NCI-H187 (cell line): ENCODE results near the gene PRKAR2A.

Experiments
- DNase-seq, 2 experiments: peaks; one replicate each; lab custom pipeline; 2025; lab: John Stamatoyannopoulos, UW

PRKAR2A gene

DNA sequence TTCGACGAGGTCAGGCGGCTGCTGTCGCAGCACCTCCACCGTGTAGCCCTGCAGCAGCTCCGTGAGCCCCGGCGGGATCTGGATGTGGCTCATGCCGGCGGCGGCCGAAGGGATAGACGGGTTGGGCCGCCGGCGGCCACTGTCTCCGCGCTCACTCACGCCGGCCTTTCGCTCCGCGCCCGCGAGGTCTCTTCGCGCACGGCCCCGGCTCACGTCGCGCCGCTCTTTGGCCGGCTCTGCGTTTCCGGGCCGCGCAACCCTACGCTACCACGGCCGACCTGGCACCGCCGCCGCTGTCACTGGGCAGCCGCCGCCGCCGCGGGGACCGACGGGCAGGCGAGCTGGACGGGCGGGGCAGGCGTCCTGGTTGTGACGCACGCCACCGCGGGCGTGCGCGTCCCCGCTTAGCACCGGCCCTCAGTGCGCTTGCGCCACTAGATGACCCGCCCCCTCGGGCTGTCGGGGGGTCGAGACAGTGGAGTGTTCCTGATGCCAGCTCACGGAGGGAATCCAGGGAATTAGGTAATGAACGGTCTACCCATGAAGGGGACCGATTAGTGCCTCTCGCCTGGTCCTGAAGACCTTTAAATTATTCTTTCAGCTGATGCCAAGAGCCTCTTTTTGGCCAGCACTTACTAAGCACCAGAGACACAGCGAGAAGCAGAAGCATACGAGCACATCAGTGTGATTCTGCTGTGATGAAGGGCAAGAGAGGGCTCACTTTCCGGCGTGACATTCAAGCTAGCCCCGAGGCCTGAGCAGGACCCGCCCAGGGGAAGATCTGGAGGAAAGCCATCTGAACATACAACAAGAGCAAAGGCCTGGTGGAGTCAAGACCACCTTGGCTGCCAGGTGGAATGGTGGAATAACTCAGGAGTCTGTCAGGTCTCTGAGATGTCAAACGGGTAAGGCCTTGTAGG lies at the start of gene PRKAR2A:
Gene PRKAR2A (minus strand): TSS at position 371 of the 920 bp plus-strand sequence. CDS start 278 bp downstream, at position 93.
- peak; percentile 56 to 75 for DNase-seq

DNA sequence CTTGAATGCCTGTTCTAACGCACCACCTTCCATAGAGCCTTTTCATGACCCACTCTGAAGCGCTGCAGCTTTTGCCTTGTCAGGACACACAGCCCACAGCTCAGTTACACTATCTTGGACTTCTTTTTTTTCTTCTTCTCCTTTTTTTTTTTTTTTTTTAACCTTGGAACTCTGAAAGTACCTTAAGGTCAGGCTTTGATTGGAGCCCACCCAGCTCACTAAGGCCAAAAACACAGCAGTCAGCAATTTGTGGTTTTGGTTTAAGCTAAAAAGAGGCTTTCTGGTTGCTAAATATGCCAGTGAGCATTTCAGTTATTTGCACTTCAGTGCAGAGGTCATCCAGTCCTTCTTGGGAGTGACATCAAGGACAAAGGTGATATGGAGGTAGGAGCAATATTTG lies 49.3 kb upstream of the PRKAR2A start:
- DNase-seq, result no peak

DNA sequence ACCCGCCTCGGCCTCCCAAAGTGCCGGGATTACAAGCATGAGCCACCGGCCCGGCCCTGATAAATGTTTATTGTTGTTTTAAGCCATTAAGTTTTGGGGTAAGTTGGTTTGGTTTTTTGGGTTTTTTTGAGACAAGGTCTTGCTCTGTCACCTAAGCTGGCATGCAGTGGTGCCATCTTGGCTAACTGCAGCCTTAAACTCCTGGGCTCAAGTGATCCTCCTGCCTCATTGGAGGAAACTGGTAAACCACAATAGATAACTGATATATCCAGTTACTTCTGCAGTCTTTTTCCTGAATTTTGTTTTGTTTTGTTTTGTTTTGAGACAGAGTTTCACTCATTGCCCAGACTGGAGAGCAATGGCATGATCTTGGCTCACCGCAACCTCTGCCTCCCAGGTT lies 46.8 kb upstream of the PRKAR2A start:
- DNase-seq, result no peak

DNA sequence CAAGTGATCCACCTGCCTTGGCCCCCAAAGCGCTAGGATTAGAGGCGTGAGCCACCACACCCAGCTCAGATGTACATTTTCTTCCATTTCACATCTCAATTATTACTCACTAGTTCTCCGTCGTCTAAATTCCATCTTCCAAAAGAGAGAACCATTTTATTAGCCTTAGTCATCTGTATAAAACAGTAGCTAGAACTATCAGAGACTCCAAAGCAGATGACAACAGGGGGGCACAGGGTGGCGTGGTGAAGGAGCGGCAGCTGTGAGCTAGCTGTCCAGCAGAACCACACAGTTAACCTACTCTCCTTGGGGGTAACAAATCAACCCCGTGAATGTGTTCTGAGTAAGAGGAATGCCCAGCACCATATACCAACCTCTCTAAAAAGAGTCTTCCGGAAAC lies 43.9 kb upstream of the PRKAR2A start:
- no peak for DNase-seq

DNA sequence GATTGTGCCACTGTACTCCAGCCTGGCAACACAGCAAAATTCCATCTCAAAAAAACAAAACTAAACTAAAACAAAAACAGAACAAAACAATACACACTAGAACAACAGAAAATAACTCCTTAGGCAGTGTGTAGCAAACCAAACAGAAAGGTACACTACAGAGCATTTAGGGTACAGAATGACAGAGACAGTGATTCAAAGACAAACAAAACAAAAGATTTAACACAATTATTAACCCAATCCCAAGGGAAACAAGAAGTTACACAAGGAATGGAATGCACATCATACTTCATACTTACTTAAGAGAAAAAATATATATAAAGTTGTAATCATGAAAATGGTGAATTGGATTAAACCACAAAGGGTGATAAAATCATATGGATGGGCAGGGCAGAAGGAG lies 38.1 kb upstream of the PRKAR2A start:
- no peak for DNase-seq

DNA sequence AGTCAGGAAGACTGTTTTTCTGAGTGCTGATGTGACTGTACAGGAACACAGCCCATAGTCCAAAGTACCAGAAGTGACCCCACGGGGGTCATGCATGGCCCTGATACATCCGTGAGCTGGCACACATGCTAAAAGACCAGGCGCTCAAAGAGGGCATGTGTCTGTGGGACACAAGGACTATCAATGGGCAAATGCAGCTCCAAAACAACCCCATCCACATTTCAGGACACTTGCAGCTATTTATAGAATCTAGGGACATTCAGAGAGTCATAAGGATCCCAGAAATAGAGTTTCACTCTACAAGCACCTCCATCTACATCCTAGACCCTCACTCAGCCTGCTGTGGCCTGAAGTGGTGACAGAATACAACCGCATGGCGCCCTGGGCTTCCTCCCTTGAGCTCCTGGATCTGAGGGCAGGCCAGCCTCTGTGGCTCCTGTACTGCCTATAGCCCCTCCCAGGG lies 34.0 kb upstream of the PRKAR2A start:
- DNase-seq, result no peak

DNA sequence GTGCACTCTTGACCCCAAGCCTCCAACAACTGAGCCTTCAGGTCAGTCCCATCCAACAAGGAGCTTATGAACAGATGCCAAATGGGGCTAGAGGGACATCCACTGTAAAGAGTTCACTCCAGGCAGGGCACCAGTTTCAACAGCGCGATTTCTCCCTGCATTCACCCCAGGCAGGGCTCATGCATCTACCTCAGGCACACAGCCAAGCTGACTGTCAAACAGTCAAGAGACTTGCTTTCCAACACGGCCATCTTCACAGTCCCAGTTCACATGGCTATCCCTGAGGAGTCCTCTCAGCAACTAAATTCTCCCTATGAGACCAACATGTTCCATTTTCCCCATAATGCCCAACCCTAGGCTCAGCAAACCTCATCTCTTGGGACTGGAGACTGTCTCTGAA lies 33.3 kb upstream of the PRKAR2A start:
- no peak for DNase-seq

DNA sequence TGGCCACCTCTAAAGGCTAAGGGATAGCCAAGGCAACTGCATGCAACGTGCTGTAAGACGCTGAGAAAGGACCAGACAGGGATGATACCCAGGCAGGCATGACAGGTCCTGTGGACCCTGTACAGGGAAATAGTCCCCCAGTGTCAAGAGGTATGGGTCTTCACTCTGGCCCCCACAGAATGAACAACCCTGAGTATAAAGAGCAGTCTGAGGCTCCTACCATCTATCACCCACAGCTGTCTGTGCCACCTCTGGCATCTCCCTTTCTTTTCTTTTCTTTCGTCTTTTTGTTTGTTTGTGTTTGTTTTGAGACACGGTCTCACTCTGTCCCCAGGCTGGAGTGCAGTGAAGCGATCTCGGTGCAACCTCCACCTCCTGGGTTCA lies 32.3 kb upstream of the PRKAR2A start:
- DNase-seq, result no peak

DNA sequence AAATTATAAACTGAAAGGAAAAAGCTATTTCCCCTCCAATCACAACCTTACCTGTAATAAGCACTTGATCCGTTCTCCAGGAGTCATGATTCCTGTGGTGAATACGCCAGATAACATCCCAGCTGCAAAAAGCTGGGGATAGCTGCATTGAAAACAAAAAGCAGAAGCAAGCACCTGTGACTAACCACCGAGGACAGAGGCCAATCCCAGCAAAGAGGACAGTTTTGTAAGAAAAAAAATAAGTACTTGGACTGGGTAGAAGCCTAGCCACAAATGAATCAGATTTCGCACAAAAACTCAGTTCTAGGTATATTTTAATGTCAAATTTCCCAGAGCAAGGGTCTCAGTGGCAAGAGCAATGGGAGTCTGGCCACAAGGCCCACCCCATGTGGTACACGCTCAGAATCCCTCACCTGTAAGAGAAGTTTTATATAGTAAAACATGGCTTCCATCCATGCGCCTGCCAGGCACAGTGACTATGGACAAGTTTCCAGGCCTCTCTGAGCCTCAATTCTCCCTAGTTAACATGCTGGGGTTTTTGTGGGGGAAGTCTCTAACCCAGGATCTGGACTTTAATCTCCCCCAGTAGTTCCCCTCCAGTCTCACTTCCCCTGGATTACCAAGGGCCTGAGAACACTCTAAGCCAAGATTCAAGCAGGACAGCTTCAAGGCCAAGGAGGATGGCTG lies 31.8 kb upstream of the PRKAR2A start:
- DNase-seq, result no peak

DNA sequence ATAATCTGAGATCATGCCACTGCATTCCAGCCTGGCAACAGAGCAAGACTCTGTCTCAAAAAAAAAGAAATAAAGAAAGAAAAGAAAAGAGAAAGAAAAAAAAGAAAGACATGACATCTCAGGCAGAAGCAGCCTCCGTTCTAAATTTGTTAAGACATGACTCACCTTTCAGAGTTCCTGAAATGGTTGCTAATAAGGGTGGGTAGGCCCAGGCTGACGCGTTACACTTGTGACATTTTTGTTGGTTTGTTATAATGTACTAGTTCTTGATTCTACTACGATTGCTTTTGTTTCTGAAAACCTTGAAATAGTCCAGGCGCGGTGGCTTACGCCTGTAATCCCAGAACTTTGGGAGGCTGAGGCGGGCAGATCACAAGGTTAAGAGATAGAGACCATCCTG lies 30.0 kb upstream of the PRKAR2A start:
- DNase-seq, result no peak

DNA sequence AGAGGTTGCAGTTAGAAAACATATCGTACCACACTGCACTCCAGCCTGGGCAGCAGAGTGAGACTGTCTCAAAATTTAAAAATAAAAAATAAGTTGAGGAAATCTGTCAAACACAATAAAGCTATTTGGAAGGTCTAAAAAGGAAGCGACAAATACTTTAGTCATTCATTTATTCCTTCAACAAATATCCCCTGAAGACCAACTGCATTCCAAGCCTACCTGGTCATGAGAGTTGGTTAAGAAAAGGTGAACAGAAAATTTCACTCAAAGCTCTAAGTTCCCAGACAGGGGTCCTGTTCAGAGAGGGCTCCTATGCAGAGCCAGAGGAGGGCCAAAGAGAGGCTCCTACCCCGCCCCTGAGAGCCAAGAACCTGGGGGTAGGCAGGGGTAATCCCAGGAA lies 15.4 kb upstream of the PRKAR2A start:
- no peak for DNase-seq

DNA sequence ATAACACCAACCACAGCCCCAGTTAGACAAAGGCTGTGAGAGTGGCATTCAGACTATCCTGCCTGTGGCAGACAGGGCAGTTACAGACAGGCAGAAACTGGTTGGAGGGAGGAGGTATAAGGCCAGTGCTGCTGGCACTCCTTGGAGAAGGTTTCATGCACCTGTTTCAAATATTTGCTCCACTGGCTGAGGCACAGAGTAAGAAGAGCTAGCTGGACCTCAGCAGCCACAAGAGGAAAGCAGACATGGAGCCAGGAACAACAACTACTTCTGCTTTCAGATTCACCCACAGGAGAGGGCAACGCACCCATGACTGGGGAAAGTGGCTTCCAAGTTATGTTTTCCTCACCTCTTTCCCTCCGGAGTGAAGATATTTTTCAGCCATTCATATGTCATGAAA lies 11.5 kb upstream of the PRKAR2A start:
- no peak for DNase-seq

DNA sequence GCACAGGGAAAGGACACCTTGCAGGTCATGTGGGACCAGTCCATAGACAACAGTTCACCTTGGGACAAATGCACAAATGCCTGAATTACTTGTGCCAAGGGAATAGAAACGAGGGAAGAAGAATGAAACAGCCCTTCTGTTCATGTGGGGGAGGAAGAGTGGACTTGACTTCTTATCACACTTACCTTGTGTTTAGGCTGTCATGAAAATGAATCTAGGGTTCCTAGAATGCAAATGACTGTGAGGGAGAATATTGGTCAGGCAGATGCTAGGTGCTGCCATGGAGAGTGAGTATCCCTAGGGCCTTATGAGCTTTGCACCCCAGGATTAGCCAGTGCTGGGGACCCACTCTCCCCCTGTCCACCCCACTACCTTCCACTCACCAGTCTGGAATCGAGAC lies 11.0 kb upstream of the PRKAR2A start:
- DNase-seq, result no peak

DNA sequence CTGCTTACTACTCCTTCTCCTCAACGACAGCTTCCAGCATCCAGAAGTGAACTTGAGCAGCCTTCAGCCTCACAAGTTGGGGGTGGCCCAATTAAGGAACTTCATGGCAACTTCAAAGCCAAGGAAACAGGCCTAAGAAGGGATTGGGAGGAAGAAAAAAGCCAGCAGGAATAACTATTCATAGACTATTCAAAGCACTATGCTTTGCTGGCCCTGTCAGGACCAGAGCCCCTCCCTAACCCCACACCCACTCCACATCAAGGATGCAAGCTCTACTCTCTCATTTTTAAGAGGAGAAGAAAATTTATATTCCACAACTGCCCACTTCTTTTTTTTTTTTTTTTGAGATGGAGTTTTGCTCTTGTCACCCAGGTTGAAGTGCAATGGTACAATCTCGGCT lies 10.0 kb upstream of the PRKAR2A start:
- no peak for DNase-seq

DNA sequence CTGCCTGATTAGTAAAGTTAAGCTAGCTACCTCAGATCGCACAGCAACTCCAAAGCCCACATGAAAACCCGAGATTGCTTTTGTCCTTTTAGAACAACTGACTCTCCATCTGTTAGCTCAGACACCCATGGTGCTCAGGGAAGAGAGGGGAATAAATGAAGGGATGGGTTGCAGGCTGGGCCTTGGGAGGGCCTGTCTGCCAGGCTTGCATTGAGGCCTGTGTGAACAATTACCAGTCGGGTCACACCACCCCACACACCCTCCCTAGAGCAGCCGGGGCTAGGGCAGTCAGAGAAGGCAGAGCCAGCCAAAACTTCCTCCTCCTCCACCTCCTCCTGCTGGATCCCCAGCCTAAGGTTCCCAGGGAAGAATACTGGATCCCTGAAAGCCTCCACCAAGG lies 8.8 kb upstream of the PRKAR2A start:
- no peak for DNase-seq

DNA sequence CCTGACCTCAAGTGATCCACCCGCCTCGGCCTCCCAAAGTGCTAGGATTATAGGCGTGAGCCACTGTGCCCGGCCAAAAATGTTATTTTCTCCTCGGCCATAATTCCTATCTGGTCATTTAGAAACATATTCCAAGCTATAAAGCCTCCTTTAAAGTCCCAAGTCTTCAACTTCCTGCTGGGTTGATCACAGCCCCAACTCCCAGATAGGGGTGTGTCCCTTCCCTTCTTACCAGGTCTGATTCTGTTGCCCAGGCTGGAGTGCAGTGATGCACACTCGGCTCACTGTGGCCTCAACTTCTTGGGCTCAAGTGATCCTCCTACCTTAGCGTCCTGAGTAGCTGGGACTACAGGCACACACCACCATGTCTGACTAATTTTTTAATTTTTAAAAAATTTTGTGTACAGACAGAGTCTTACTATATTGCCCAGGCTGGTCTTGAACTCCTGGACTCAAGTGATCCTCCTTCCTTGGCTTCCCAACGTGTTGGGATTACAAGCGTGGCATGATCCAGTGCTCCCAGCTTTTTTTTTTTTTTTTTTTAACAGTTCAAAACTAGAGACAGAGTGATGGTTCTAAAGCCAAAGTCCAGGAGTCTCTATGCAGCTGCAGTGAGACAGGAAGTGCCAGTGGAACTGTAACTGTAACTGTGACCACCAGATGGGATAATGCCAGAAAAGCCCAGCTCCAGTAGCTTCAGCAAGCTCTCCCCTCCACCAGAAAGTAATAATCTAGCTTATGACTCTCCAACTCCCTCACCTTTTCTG lies 8.2 kb upstream of the PRKAR2A start:
- no peak for DNase-seq

DNA sequence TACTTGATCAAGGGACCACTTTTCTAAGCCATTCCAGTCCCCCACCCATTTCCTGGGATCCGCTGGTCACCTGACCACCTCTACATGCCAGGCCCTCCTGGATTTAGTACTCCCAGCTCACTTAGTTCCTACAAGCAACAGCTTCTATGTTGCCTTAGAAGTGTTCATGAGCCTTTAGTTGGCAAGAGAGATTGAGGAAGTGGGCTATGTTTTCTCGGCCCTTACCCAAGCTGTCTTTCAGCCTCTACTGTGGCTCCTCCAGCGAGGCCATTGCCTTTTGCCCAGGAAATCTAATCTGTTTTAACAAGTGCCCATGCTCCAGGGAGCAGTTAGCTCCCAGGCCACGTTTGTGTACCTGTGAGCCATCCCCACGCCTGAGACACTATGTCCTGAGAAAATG lies 4.5 kb upstream of the PRKAR2A start:
- DNase-seq, result no peak

DNA sequence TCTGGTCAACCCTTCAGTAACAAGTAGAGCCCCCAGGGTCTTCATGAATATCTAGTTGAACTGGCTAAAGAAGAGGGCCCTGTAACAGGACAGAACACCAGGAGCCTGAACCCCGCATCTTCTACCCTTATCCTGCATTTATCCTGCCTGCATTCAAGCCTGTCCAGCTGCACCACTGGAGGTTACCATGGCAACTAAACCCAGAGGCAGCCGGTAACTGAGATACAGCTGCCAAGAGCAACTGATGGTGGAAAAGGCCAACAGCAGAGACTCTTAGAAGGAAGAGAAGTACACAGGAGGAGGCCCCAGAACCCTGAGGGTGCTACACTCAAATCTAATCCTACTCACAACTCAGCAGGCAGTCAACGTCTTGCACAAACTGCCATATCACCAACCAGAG lies 3.7 kb upstream of the PRKAR2A start:
- peak in 1 of 2 experiments; percentile 39 for DNase-seq

DNA sequence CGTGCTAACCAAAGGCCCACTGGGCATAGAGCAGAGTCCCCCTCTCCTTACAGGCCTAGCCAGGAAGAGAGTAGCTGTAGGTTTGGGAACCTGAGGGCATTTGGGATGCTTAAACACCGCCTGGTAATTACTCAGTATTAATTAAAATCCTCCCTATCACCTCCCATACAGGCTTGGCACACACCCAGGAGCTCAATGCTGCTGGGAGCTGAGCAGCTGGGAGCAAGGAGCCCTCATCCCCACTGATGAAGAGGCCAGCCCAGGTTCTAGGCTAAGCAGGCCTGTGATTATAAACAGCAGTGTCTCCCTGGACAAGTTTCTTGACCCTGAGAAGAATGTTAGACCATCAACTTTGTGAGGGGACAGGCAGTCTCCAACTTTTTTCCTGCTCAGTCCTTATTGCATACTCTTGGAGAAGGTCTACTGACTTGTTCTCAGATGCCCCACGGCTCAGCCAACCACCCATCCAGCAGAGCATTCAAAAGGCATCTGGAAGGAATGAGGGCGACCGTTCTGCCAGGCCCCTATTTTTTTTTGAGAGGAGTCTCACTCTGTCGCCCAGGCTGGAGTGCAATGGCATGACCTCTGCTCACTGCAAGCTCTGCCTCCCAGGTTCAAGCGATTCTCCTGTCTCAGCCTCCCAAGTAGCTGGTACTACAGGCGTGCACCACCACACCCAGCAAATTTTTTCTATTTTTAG lies 1.3 kb upstream of the PRKAR2A start:
- DNase-seq, result no peak

DNA sequence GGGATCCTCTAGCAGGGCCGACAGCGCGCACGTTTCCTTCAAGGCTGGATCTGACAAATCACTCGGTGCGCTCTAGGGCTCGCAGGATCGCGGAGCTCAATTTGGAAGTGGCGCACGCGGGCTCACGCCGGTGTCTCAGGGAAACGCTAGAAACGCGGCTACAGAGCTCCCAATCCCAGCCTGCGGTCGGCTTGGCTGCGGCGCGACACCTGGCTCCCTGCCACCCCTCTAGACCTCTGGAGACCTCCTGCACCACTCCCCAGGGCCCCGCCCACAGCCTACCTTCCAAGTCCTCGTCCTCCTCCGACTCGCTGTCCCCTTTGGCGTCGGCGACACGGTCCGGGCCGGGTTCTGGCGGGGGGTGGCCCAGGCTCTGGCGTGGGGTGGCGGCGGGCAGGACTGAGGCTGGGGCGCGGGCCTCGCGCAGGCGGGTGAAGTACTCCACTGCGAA lies 596 bp downstream of the PRKAR2A start:
- DNase-seq, result peak in 1 of 2 experiments; percentile 13

DNA sequence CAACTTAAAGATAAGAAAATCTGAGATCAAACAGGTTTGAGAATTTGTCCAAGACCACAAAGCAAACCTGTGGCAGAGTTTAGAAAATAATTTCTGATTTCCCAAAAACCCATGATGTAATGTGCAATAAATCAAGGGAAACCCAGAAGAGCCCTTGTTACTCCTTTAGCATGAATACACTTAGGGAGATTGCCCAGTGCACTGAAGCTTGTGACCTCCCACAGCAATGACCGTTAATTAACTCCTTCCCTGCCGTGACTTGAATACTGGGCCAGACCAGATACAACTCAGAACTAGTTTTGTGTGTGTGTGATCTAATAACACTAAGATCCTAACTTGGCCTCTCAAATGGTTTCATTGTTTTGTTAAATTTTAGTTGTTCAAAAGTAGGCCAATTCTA lies 2.5 kb downstream of the PRKAR2A start:
- DNase-seq, result no peak

DNA sequence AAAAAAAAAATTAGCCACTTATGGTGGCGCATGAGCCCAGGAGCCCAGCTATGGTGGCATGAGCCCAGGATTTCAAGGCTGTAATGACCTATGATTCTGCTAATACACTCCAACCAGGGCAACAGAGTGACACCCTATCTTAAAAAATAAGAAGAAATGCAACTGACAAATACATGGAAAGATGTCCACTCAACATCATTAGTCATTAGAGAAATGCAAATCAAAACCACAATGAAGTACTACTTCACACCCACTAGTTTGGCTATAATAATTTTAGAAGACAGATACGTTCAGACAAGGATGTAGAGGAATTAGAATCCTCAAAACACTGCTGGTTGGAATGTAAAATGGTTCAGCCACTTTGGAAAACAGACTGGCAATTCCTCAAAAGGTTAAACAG lies 10.5 kb downstream of the PRKAR2A start:
- no peak for DNase-seq
